Ishikawa (cell line): ENCODE data around the gene ANKRD30A.

Source experiments
- CEBPB ChIP-seq: IDR thresholded peaks from 2 replicates; pipeline ENCODE4 v1.6.1; 2012
- EP300 ChIP-seq: IDR thresholded peaks from 2 replicates; pipeline ENCODE4 v1.6.1; 2012; ENCODE audit warnings: borderline replicate concordance
- FOXM1 ChIP-seq: IDR thresholded peaks from 2 replicates; pipeline ENCODE4 v1.6.1; 2012; ENCODE audit warnings: low read depth, borderline replicate concordance
- RAD21 ChIP-seq: IDR thresholded peaks from 2 replicates; pipeline ENCODE4 v1.6.1; 2012; ENCODE audit warnings: low read depth
- TAF1 ChIP-seq: IDR thresholded peaks from 2 replicates; pipeline ENCODE4 v1.6.1; 2012; ENCODE audit warnings: low read depth, mild to moderate bottlenecking
- TF ChIP-seq, protein P1 (sequence below): IDR thresholded peaks from 2 replicates; pipeline ENCODE4 v1.6.1; 2012
- TF ChIP-seq, protein P2 (sequence below): IDR thresholded peaks from 2 replicates; pipeline ENCODE4 v1.6.1; 2012; ENCODE audit warnings: low read depth, mild to moderate bottlenecking
- TF ChIP-seq, protein P3 (sequence below): IDR thresholded peaks from 2 replicates; pipeline ENCODE4 v1.6.1; 2012

GRCh38 chr10:37384923-37385322 is 259.5 kb downstream of the ANKRD30A start:
- TF ChIP-seq, protein P1, sequence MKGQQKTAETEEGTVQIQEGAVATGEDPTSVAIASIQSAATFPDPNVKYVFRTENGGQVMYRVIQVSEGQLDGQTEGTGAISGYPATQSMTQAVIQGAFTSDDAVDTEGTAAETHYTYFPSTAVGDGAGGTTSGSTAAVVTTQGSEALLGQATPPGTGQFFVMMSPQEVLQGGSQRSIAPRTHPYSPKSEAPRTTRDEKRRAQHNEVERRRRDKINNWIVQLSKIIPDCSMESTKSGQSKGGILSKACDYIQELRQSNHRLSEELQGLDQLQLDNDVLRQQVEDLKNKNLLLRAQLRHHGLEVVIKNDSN = no peak
- TF ChIP-seq TAF1 (no peak), EP300 (no peak), CEBPB (no peak), FOXM1 (no peak), RAD21 (no peak)
- TF ChIP-seq, protein P2, sequence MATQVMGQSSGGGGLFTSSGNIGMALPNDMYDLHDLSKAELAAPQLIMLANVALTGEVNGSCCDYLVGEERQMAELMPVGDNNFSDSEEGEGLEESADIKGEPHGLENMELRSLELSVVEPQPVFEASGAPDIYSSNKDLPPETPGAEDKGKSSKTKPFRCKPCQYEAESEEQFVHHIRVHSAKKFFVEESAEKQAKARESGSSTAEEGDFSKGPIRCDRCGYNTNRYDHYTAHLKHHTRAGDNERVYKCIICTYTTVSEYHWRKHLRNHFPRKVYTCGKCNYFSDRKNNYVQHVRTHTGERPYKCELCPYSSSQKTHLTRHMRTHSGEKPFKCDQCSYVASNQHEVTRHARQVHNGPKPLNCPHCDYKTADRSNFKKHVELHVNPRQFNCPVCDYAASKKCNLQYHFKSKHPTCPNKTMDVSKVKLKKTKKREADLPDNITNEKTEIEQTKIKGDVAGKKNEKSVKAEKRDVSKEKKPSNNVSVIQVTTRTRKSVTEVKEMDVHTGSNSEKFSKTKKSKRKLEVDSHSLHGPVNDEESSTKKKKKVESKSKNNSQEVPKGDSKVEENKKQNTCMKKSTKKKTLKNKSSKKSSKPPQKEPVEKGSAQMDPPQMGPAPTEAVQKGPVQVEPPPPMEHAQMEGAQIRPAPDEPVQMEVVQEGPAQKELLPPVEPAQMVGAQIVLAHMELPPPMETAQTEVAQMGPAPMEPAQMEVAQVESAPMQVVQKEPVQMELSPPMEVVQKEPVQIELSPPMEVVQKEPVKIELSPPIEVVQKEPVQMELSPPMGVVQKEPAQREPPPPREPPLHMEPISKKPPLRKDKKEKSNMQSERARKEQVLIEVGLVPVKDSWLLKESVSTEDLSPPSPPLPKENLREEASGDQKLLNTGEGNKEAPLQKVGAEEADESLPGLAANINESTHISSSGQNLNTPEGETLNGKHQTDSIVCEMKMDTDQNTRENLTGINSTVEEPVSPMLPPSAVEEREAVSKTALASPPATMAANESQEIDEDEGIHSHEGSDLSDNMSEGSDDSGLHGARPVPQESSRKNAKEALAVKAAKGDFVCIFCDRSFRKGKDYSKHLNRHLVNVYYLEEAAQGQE = no peak
- TF ChIP-seq, protein P3, sequence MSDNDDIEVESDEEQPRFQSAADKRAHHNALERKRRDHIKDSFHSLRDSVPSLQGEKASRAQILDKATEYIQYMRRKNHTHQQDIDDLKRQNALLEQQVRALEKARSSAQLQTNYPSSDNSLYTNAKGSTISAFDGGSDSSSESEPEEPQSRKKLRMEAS = no peak
